Endothelial cell of umbilical vein (primary cell): Measurements from ENCODE around the gene IAPP. TPM values are rescaled to one million over a fixed set of nuclear protein-coding genes. Genes with fewer than 3 reads are reported as not detected.

Source experiments
- BruUV-seq: library from RNA; stranded (reverse); fragments of 400-500 nt; replicated peaks from 2 replicates; lab custom pipeline; 2021; lab: Mats Ljungman, UMichigan
- CTCF ChIA-PET: fragments of 300-600, 350-600 bp; sonication (Branson Sonifier 250); formaldehyde crosslinking; loops from one replicate; lab custom pipeline; 2021; ENCODE audit warnings: antibody characterized with exemption, inconsistent platforms; lab: Charles Lee
- POLR2A ChIA-PET: fragments of 300-600, 350-600 bp; sonication (Branson Sonifier 250); formaldehyde crosslinking; loops from one replicate; lab custom pipeline; 2021; ENCODE audit warnings: antibody characterized with exemption, inconsistent platforms; lab: Charles Lee
- DNase-seq: peaks from one replicate; pipeline ENCODE4 v3.0.0-alpha.2; 2011; ENCODE audit warnings: low read depth, low spot score
- FAIRE-seq: peaks from 2 replicates; lab custom pipeline; 2011; peaks lifted over from hg19 to GRCh38; lab: Jason Lieb, UNC
- H2AFZ ChIP-seq: 2 replicates; pipeline ENCODE4 v1.6.0; 2012; ENCODE audit warnings: low read depth, low read length, control low read depth, inconsistent platforms
- H3K27ac ChIP-seq: 2 replicates; pipeline ENCODE4 v1.5.1; 2011; ENCODE audit warnings: low read depth, mild to moderate bottlenecking, control low read depth, low read length, moderate library complexity; ENCODE audit not compliant: insufficient read depth
- H3K27me3 ChIP-seq, 2 experiments: 2 replicates each; pipeline versions ENCODE4 v1.6.0 to v1.6.1; 2011; ENCODE audit warnings: low read length in 2 of 2, mixed read lengths in 1 of 2; ENCODE audit not compliant: control insufficient read depth in 2 of 2, insufficient read depth in 2 of 2
- H3K36me3 ChIP-seq, 2 experiments: 2 replicates in 1 of 2; 3 replicates in 1 of 2; pipeline ENCODE4 v1.5.1; 2011; ENCODE audit warnings: low read length in 2 of 2, mild to moderate bottlenecking in 1 of 2, moderate library complexity in 1 of 2; ENCODE audit not compliant: control insufficient read depth in 2 of 2, insufficient read depth in 2 of 2; ENCODE audit errors: extremely low read depth in 1 of 2
- H3K4me1 ChIP-seq: 3 replicates; pipeline ENCODE4 v1.5.1; 2011; ENCODE audit warnings: mild to moderate bottlenecking, low read length; ENCODE audit not compliant: control insufficient read depth, insufficient read depth; ENCODE audit errors: extremely low read depth
- H3K4me2 ChIP-seq: 2 replicates; pipeline ENCODE4 v1.6.1; 2011; ENCODE audit warnings: low read length, control low read depth, mixed read lengths; ENCODE audit not compliant: insufficient read depth
- H3K4me3 ChIP-seq, 3 experiments: fragments of 200-600 bp in 1 of 3; sonication (generic), shearing (Covaris generic) in 1 of 3; replicated peaks in 1 of 3; 2 replicates each; pipeline ENCODE4 v1.5.1; 2011 to 2016; ENCODE audit warnings: control low read depth in 3 of 3, low read length in 3 of 3, mild to moderate bottlenecking in 2 of 3, inconsistent platforms in 1 of 3, low read depth in 1 of 3, moderate library complexity in 1 of 3; ENCODE audit not compliant: insufficient read depth in 1 of 3
- H3K79me2 ChIP-seq: 2 replicates; pipeline ENCODE4 v1.6.0; 2012; ENCODE audit warnings: low read length, inconsistent platforms; ENCODE audit not compliant: control insufficient read depth, insufficient read depth
- H3K9ac ChIP-seq: replicated peaks from 2 replicates; pipeline ENCODE3; 2011; ENCODE audit warnings: low read length, control low read depth; ENCODE audit not compliant: insufficient read depth; ENCODE audit errors: extremely low read depth
- H3K9me1 ChIP-seq: replicated peaks from 3 replicates; pipeline ENCODE4 v1.6.0; 2011; ENCODE audit warnings: mild to moderate bottlenecking, low read length; ENCODE audit not compliant: control insufficient read depth, insufficient read depth; ENCODE audit errors: extremely low read depth
- H3K9me3 ChIP-seq: replicated peaks from 2 replicates; pipeline ENCODE4 v1.5.1; 2012; ENCODE audit warnings: low read length, inconsistent platforms; ENCODE audit not compliant: control insufficient read depth, insufficient read depth
- H4K20me1 ChIP-seq: replicated peaks from 2 replicates; pipeline ENCODE3; 2011; ENCODE audit warnings: mild to moderate bottlenecking, low read length; ENCODE audit not compliant: control insufficient read depth, insufficient read depth; ENCODE audit errors: extremely low read depth
- CTCF ChIP-seq, 2 donors: IDR thresholded peaks; 1 replicate in 1 of 2; 2 replicates in 1 of 2; pipeline ENCODE4 v1.5.1; 2011; ENCODE audit warnings: low read length in 2 of 2, mild to moderate bottlenecking in 2 of 2, moderate library complexity in 2 of 2, control low read depth in 1 of 2, inconsistent platforms in 1 of 2, low read depth in 1 of 2; ENCODE audit not compliant: insufficient read depth in 1 of 2; ENCODE audit errors: extremely low read depth in 1 of 2
- EZH2 ChIP-seq: IDR thresholded peaks from 2 replicates; pipeline ENCODE4 v1.6.1; 2012; ENCODE audit warnings: borderline replicate concordance, low read depth, mild to moderate bottlenecking, moderate library complexity, low read length, inconsistent platforms; ENCODE audit not compliant: severe bottlenecking
- FOS ChIP-seq: IDR thresholded peaks from 2 replicates; pipeline ENCODE4 v1.6.1; 2011; ENCODE audit warnings: mild to moderate bottlenecking, low read length, moderate library complexity, borderline replicate concordance; ENCODE audit not compliant: insufficient read depth
- GATA2 ChIP-seq: IDR thresholded peaks from 2 replicates; pipeline ENCODE4 v1.7.0; 2011; ENCODE audit warnings: low read depth, mild to moderate bottlenecking, moderate library complexity, mixed read lengths, low read length; ENCODE audit not compliant: insufficient read length, insufficient read depth
- JUN ChIP-seq: IDR thresholded peaks from 2 replicates; pipeline ENCODE4 v1.6.1; 2011; ENCODE audit warnings: borderline replicate concordance, low read depth; ENCODE audit not compliant: insufficient read length, insufficient read depth
- MAX ChIP-seq: IDR thresholded peaks from 2 replicates; pipeline ENCODE4 v1.6.1; 2011; ENCODE audit not compliant: insufficient read depth, insufficient read length
- MYC ChIP-seq: IDR thresholded peaks from one replicate; pipeline ENCODE4 v1.6.1; 2011; ENCODE audit warnings: mild to moderate bottlenecking, low read depth, low read length
- POLR2A ChIP-seq: IDR thresholded peaks from 2 replicates; pipeline ENCODE4 v1.6.1; 2012; ENCODE audit warnings: low read depth, mild to moderate bottlenecking, control low read depth, low read length
- POLR2AphosphoS5 ChIP-seq: IDR thresholded peaks from 2 replicates; pipeline ENCODE4 v1.6.1; 2012; ENCODE audit warnings: low read depth, mild to moderate bottlenecking, control low read depth, low read length, moderate library complexity; ENCODE audit not compliant: insufficient read depth
- dilution Hi-C: fragments of 300-500 bp; cut with MboI; formaldehyde crosslinking; loops from one replicate; pipeline ENCODE4 v1.15.0; 2019; ENCODE audit warnings: low sequenced_read_pairs; ENCODE audit not compliant: extremely low pct_ligation_motif_present
- intact Hi-C: fragments of 100-400 bp; cut with micrococcal nuclease; formaldehyde crosslinking; loops from one replicate; pipeline ENCODE4 v1.10.0; 2022
- polyA plus RNA-seq, 4 experiments: library from polyadenylated mRNA; depleted of rRNA in 3 of 4; stranded (reverse) in 3 of 4; unstranded in 1 of 4; fragments of >200 nt; gene quantifications; 2 replicates each; pipeline versions ENCODE4 v1.2.1 to v1.2.3, GENCODE V29; 2011 to 2012; ENCODE audit warnings: missing spikeins in 1 of 4
- total RNA-seq: library from RNA; stranded (reverse); gene quantifications from 2 replicates; pipeline ENCODE4 v1.2.3, GENCODE V29; 2021

IAPP gene
- total and polyA plus RNA-seq, 2 donors (not counting 3 experiments of a cell fraction or from before 2014, with no cell fraction given), result not detected

- FAIRE-seq (no peak), DNase-seq (no peak)
- Histone ChIP-seq H3K9me1 (no peaks in the 10 kb centered on the region), H2AFZ (no peak overlapping the region), H3K27ac (no peak overlapping the region), H3K4me3 (no peak overlapping the region), H3K27me3 (no peaks in the 10 kb centered on the region), H3K9me3 (no peaks in the 10 kb centered on the region), H3K79me2 (no peaks in the 10 kb centered on the region), H3K9ac (no peak overlapping the region), H3K4me2 (no peak overlapping the region), H4K20me1 (no peaks in the 10 kb centered on the region), H3K4me1 (no peaks in the 10 kb centered on the region), H3K36me3 (no peaks in the 10 kb centered on the region)
- ChIA-PET POLR2A (no interaction called here), CTCF (no interaction called here)
- intact Hi-C loops (no loop called here), dilution Hi-C loops (no loop called here)
- no TSS peak for BruUV-seq
- no peak for TF ChIP-seq CTCF (IDR thresholded peaks at IDR 0.05; ENCODE audit: extremely low read depth in 1 of 2, insufficient read depth in 1 of 2, low read depth in 1 of 2, low read length in 2 of 2)
- TF ChIP-seq GATA2, result no peak
- no peak for TF ChIP-seq POLR2AphosphoS5
- TF ChIP-seq JUN, result no peak
- no peak for TF ChIP-seq FOS
- no peak for TF ChIP-seq MAX
- TF ChIP-seq MYC, result no peak
- no peak for TF ChIP-seq POLR2A
- TF ChIP-seq EZH2, result no peak
Measured at GRCh38 chr12:21346542-21347205, 26.0 kb upstream of the IAPP start.
